Nephron progenitor cell (in vitro differentiated cells): ENCODE measurements around the gene DEFB112.

Source experiments
- DNase-seq: peaks from one replicate; pipeline ENCODE4 v3.0.0; 2021
- H3K27ac Mint-ChIP-seq: 2 replicates; pipeline ENCODE4 v1.8.0; 2021; ENCODE audit warnings: mild to moderate bottlenecking, moderate library complexity, mixed read lengths
- H3K27me3 Mint-ChIP-seq: 2 replicates; pipeline ENCODE4 v1.8.0; 2021; ENCODE audit warnings: mild to moderate bottlenecking, low read depth, mixed read lengths; ENCODE audit not compliant: poor library complexity
- H3K36me3 Mint-ChIP-seq: 2 replicates; pipeline ENCODE4 v1.8.0; 2021; ENCODE audit warnings: low read depth, mixed read lengths
- H3K4me1 Mint-ChIP-seq: 2 replicates; pipeline ENCODE4 v1.8.0; 2021; ENCODE audit warnings: mixed read lengths
- H3K4me3 Mint-ChIP-seq: 2 replicates; pipeline ENCODE4 v1.8.0; 2021; ENCODE audit warnings: mild to moderate bottlenecking, moderate library complexity, mixed read lengths
- H3K9me3 Mint-ChIP-seq: 2 replicates; pipeline ENCODE4 v1.8.0; 2021; ENCODE audit warnings: mild to moderate bottlenecking, moderate library complexity, mixed read lengths
- CTCF ChIP-seq: fragments of 200-600 bp; sonication (generic); IDR thresholded peaks from 2 replicates; pipeline ENCODE4 v1.5.0; 2021; ENCODE audit warnings: antibody characterized with exemption

The DEFB112 gene

GRCh38 chr6:50049829-50050228 is at the start of gene DEFB112:
TSS of gene DEFB112 (minus strand) at chr6:50049929. CDS start at chr6:50049869, 60 bp downstream.
- no peak within 1 kb of the TSS for H3K27ac Mint-ChIP-seq
- no peaks in the 10 kb centered on the region for H3K4me1 Mint-ChIP-seq
- peaks cover 3% of the 10 kb centered on the region for H3K27me3 Mint-ChIP-seq
- DNase-seq = no peak
- H3K9me3 Mint-ChIP-seq = no peaks in the 10 kb centered on the region
- no peaks in the 10 kb centered on the region for H3K36me3 Mint-ChIP-seq
- no peak for TF ChIP-seq CTCF
- no peak within 1 kb of the TSS for H3K4me3 Mint-ChIP-seq

- no peak for DNase-seq
- Mint-ChIP-seq H3K4me1 (no peaks in the 10 kb centered on the region), H3K27me3 (peaks cover 13% of the 10 kb centered on the region), H3K9me3 (no peaks in the 10 kb centered on the region), H3K4me3 (no peak overlapping the region), H3K27ac (no peak overlapping the region), H3K36me3 (no peaks in the 10 kb centered on the region)
- no peak for TF ChIP-seq CTCF
These were observed 48.9 kb upstream of the DEFB112 start for GRCh38 chr6:50098641-50098993.

- no peak for TF ChIP-seq CTCF
- no peak overlapping the region for H3K27ac Mint-ChIP-seq
- no peak for DNase-seq
- no peaks in the 10 kb centered on the region for H3K36me3 Mint-ChIP-seq
- H3K9me3 Mint-ChIP-seq = no peaks in the 10 kb centered on the region
- no peak overlapping the region for H3K4me3 Mint-ChIP-seq
- H3K4me1 Mint-ChIP-seq = no peaks in the 10 kb centered on the region
- H3K27me3 Mint-ChIP-seq = peaks cover 11% of the 10 kb centered on the region
These were observed 48.4 kb upstream of the DEFB112 start for GRCh38 chr6:50097966-50098640.

- no peaks in the 10 kb centered on the region for H3K4me1 Mint-ChIP-seq
- H3K36me3 Mint-ChIP-seq = no peaks in the 10 kb centered on the region
- H3K27ac Mint-ChIP-seq = no peak overlapping the region
- DNase-seq = no peak
- no peak for TF ChIP-seq CTCF
- H3K9me3 Mint-ChIP-seq = no peaks in the 10 kb centered on the region
- peaks cover 6% of the 10 kb centered on the region for H3K27me3 Mint-ChIP-seq
- H3K4me3 Mint-ChIP-seq = no peak overlapping the region
These were observed 46.6 kb upstream of the DEFB112 start for GRCh38 chr6:50096296-50096695.

- H3K27me3 Mint-ChIP-seq = peaks cover 4% of the 10 kb centered on the region
- no peak for DNase-seq
- no peak overlapping the region for H3K27ac Mint-ChIP-seq
- no peak for TF ChIP-seq CTCF
- no peaks in the 10 kb centered on the region for H3K36me3 Mint-ChIP-seq
- no peaks in the 10 kb centered on the region for H3K4me1 Mint-ChIP-seq
- H3K9me3 Mint-ChIP-seq = no peaks in the 10 kb centered on the region
- H3K4me3 Mint-ChIP-seq = no peak overlapping the region
These were observed 44.2 kb upstream of the DEFB112 start for GRCh38 chr6:50093938-50094272.
